ENCODE results near the gene CHCHD6.

The CHCHD6 gene

GRCh38 chr3:126928921-126929474 is 225.0 kb downstream of the CHCHD6 start:
- TF ChIP-seq REST (IDR thresholded peaks at IDR 0.05; ENCODE audit: insufficient read depth in 1 of 2, low read depth in 2 of 2, low read length in 2 of 2) = no peak
- TF ChIP-seq SIN3A (IDR thresholded peaks at IDR 0.05; ENCODE audit: borderline replicate concordance, insufficient read depth, low read length) = no peak
- no peak for TF ChIP-seq TAF1 (IDR thresholded peaks at IDR 0.05; ENCODE audit: borderline replicate concordance, insufficient read depth, low read length)
- TF ChIP-seq POLR2AphosphoS5 (IDR thresholded peaks at IDR 0.05; ENCODE audit: low read depth, low read length) = no peak
- TF ChIP-seq FOXP2 (optimal IDR thresholded peaks at IDR 0.05; ENCODE audit: borderline replicate concordance, extremely low read depth, extremely low read length, insufficient read depth) = no peak

- TF ChIP-seq SIN3A (IDR thresholded peaks at IDR 0.05; ENCODE audit: borderline replicate concordance, insufficient read depth, low read length) (no peak), FOXP2 (optimal IDR thresholded peaks at IDR 0.05; ENCODE audit: borderline replicate concordance, extremely low read depth, extremely low read length, insufficient read depth) (no peak), REST (IDR thresholded peaks at IDR 0.05; ENCODE audit: insufficient read depth in 1 of 2, low read depth in 2 of 2, low read length in 2 of 2) (no peak), POLR2AphosphoS5 (IDR thresholded peaks at IDR 0.05; ENCODE audit: low read depth, low read length) (no peak), TAF1 (IDR thresholded peaks at IDR 0.05; ENCODE audit: borderline replicate concordance, insufficient read depth, low read length) (no peak)
These were observed 227.0 kb downstream of the CHCHD6 start for GRCh38 chr3:126930936-126931600.

GRCh38 chr3:126931806-126932187 is 227.8 kb downstream of the CHCHD6 start:
- no peak for TF ChIP-seq SIN3A (IDR thresholded peaks at IDR 0.05; ENCODE audit: borderline replicate concordance, insufficient read depth, low read length)

- TF ChIP-seq SIN3A (IDR thresholded peaks at IDR 0.05; ENCODE audit: borderline replicate concordance, insufficient read depth, low read length) = no peak
- no peak for TF ChIP-seq POLR2AphosphoS5 (IDR thresholded peaks at IDR 0.05; ENCODE audit: low read depth, low read length)
- no peak for TF ChIP-seq REST (IDR thresholded peaks at IDR 0.05; ENCODE audit: insufficient read depth in 1 of 2, low read depth in 2 of 2, low read length in 2 of 2)
- TF ChIP-seq FOXP2 (optimal IDR thresholded peaks at IDR 0.05; ENCODE audit: borderline replicate concordance, extremely low read depth, extremely low read length, insufficient read depth) = no peak
- no peak for TF ChIP-seq TAF1 (IDR thresholded peaks at IDR 0.05; ENCODE audit: borderline replicate concordance, insufficient read depth, low read length)
These were observed 228.3 kb downstream of the CHCHD6 start for GRCh38 chr3:126932188-126932931.

- TF ChIP-seq REST (IDR thresholded peaks at IDR 0.05; ENCODE audit: insufficient read depth in 1 of 2, low read depth in 2 of 2, low read length in 2 of 2) (no peak), POLR2AphosphoS5 (IDR thresholded peaks at IDR 0.05; ENCODE audit: low read depth, low read length) (no peak), TAF1 (IDR thresholded peaks at IDR 0.05; ENCODE audit: borderline replicate concordance, insufficient read depth, low read length) (no peak), FOXP2 (optimal IDR thresholded peaks at IDR 0.05; ENCODE audit: borderline replicate concordance, extremely low read depth, extremely low read length, insufficient read depth) (no peak), SIN3A (IDR thresholded peaks at IDR 0.05; ENCODE audit: borderline replicate concordance, insufficient read depth, low read length) (no peak)
These were observed 230.0 kb downstream of the CHCHD6 start for GRCh38 chr3:126934031-126934531.
